ENCODE data around the gene ZNF169.
"Not testable (repeated sequence)": the region's sequence is repeated elsewhere in the genome, so short reads cannot be mapped to it uniquely, and the experiment has no call there.

Gene ZNF169

GRCh38 chr9:94289691-94290090, 30.6 kb downstream of the ZNF169 start:
- H3K4me1 ChIP-seq (ENCODE audit: control insufficient read depth, insufficient read depth, low read length): no peaks in the 10 kb centered on the region
- peaks cover 8% of the 10 kb centered on the region for H3K36me3 ChIP-seq (ENCODE audit: control insufficient read depth, insufficient read depth, low read length, severe bottlenecking)
- peak; percentile 78 for DNase-seq (ENCODE audit: low read depth)
- no peaks in the 10 kb centered on the region for H3K27me3 ChIP-seq (replicated peaks; ENCODE audit: control insufficient read depth, insufficient read depth, low read length)
- no peaks in the 10 kb centered on the region for H3K9me3 ChIP-seq (ENCODE audit: control insufficient read depth, low read length)
- H3K9ac ChIP-seq (ENCODE audit: low read length): no peak overlapping the region
- no peak overlapping the region for H3K4me3 ChIP-seq (ENCODE audit: low read length)

GRCh38 chr9:94298949-94299599, 40.0 kb downstream of the ZNF169 start:
- no peak overlapping the region for H3K4me3 ChIP-seq (ENCODE audit: low read length)
- H3K9me3 ChIP-seq (ENCODE audit: control insufficient read depth, low read length): no peaks in the 10 kb centered on the region
- peaks cover 7% of the 10 kb centered on the region for H3K36me3 ChIP-seq (ENCODE audit: control insufficient read depth, insufficient read depth, low read length, severe bottlenecking)
- H3K27me3 ChIP-seq (replicated peaks; ENCODE audit: control insufficient read depth, insufficient read depth, low read length): no peaks in the 10 kb centered on the region
- DNase-seq (ENCODE audit: low read depth): no peak
- H3K4me1 ChIP-seq (ENCODE audit: control insufficient read depth, insufficient read depth, low read length): peaks cover 6% of the 10 kb centered on the region
- no peak overlapping the region for H3K9ac ChIP-seq (ENCODE audit: low read length)

- no peak overlapping the region for H3K9ac ChIP-seq (ENCODE audit: low read length)
- peaks cover 6% of the 10 kb centered on the region for H3K4me1 ChIP-seq (ENCODE audit: control insufficient read depth, insufficient read depth, low read length)
- H3K4me3 ChIP-seq (ENCODE audit: low read length): no peak overlapping the region
- DNase-seq (ENCODE audit: low read depth): no peak
- H3K36me3 ChIP-seq (ENCODE audit: control insufficient read depth, insufficient read depth, low read length, severe bottlenecking): peaks cover 7% of the 10 kb centered on the region
- no peaks in the 10 kb centered on the region for H3K27me3 ChIP-seq (replicated peaks; ENCODE audit: control insufficient read depth, insufficient read depth, low read length)
- no peaks in the 10 kb centered on the region for H3K9me3 ChIP-seq (ENCODE audit: control insufficient read depth, low read length)
These were observed 41.6 kb downstream of the ZNF169 start for GRCh38 chr9:94300470-94301301.

- Histone ChIP-seq H3K9ac (ENCODE audit: low read length) (no peak overlapping the region), H3K36me3 (ENCODE audit: control insufficient read depth, insufficient read depth, low read length, severe bottlenecking) (peaks cover 7% of the 10 kb centered on the region), H3K4me1 (ENCODE audit: control insufficient read depth, insufficient read depth, low read length) (peaks cover 6% of the 10 kb centered on the region), H3K27me3 (replicated peaks; ENCODE audit: control insufficient read depth, insufficient read depth, low read length) (no peaks in the 10 kb centered on the region), H3K9me3 (ENCODE audit: control insufficient read depth, low read length) (no peaks in the 10 kb centered on the region), H3K4me3 (ENCODE audit: low read length) (no peak overlapping the region)
- DNase-seq (ENCODE audit: low read depth): no peak
These were observed 42.5 kb downstream of the ZNF169 start for GRCh38 chr9:94301583-94301982.

- Histone ChIP-seq H3K9me3 (ENCODE audit: control insufficient read depth, low read length) (no peaks in the 10 kb centered on the region), H3K9ac (ENCODE audit: low read length) (no peak overlapping the region), H3K4me3 (ENCODE audit: low read length) (no peak overlapping the region), H3K27me3 (replicated peaks; ENCODE audit: control insufficient read depth, insufficient read depth, low read length) (no peaks in the 10 kb centered on the region), H3K36me3 (ENCODE audit: control insufficient read depth, insufficient read depth, low read length, severe bottlenecking) (peaks cover 7% of the 10 kb centered on the region), H3K4me1 (ENCODE audit: control insufficient read depth, insufficient read depth, low read length) (peaks cover 6% of the 10 kb centered on the region)
- DNase-seq (ENCODE audit: low read depth): no peak
These were observed 43.3 kb downstream of the ZNF169 start for GRCh38 chr9:94302426-94302825.

GRCh38 chr9:94303321-94303720, 44.2 kb downstream of the ZNF169 start:
- peaks cover 7% of the 10 kb centered on the region for H3K36me3 ChIP-seq (ENCODE audit: control insufficient read depth, insufficient read depth, low read length, severe bottlenecking)

GRCh38 chr9:94315034-94315984, 56.2 kb downstream of the ZNF169 start:
- not testable (repeated sequence) for H3K4me3 ChIP-seq (ENCODE audit: low read length); H3K9ac ChIP-seq (ENCODE audit: low read length); H3K36me3 ChIP-seq (ENCODE audit: control insufficient read depth, insufficient read depth, low read length, severe bottlenecking)

More at GRCh38 chr9:94303321-94303720, 44.2 kb downstream of the ZNF169 start:
- no peak for DNase-seq (ENCODE audit: low read depth)
- Histone ChIP-seq H3K9ac (ENCODE audit: low read length) (no peak overlapping the region), H3K4me3 (ENCODE audit: low read length) (no peak overlapping the region), H3K27me3 (replicated peaks; ENCODE audit: control insufficient read depth, insufficient read depth, low read length) (no peaks in the 10 kb centered on the region), H3K4me1 (ENCODE audit: control insufficient read depth, insufficient read depth, low read length) (peaks cover 6% of the 10 kb centered on the region), H3K9me3 (ENCODE audit: control insufficient read depth, low read length) (no peaks in the 10 kb centered on the region)

GRCh38 chr9:94316236-94316635, 57.1 kb downstream of the ZNF169 start:
- not testable (repeated sequence) for H3K9ac ChIP-seq (ENCODE audit: low read length); H3K36me3 ChIP-seq (ENCODE audit: control insufficient read depth, insufficient read depth, low read length, severe bottlenecking); H3K4me3 ChIP-seq (ENCODE audit: low read length); DNase-seq (ENCODE audit: low read depth); H3K9me3 ChIP-seq (ENCODE audit: control insufficient read depth, low read length); H3K4me1 ChIP-seq (ENCODE audit: control insufficient read depth, insufficient read depth, low read length); H3K27me3 ChIP-seq (replicated peaks; ENCODE audit: control insufficient read depth, insufficient read depth, low read length)

More at GRCh38 chr9:94315034-94315984, 56.2 kb downstream of the ZNF169 start:
- H3K27me3 ChIP-seq (replicated peaks; ENCODE audit: control insufficient read depth, insufficient read depth, low read length); H3K4me1 ChIP-seq (ENCODE audit: control insufficient read depth, insufficient read depth, low read length); H3K9me3 ChIP-seq (ENCODE audit: control insufficient read depth, low read length); DNase-seq (ENCODE audit: low read depth): not testable (repeated sequence)

- H3K36me3 ChIP-seq (ENCODE audit: control insufficient read depth, insufficient read depth, low read length, severe bottlenecking); H3K9ac ChIP-seq (ENCODE audit: low read length); H3K9me3 ChIP-seq (ENCODE audit: control insufficient read depth, low read length); H3K4me3 ChIP-seq (ENCODE audit: low read length); H3K27me3 ChIP-seq (replicated peaks; ENCODE audit: control insufficient read depth, insufficient read depth, low read length); H3K4me1 ChIP-seq (ENCODE audit: control insufficient read depth, insufficient read depth, low read length); DNase-seq (ENCODE audit: low read depth): not testable (repeated sequence)
These were observed 59.0 kb downstream of the ZNF169 start for GRCh38 chr9:94317949-94318657.

GRCh38 chr9:94322342-94322940, 63.3 kb downstream of the ZNF169 start:
- not testable (repeated sequence) for H3K4me3 ChIP-seq (ENCODE audit: low read length); H3K27me3 ChIP-seq (replicated peaks; ENCODE audit: control insufficient read depth, insufficient read depth, low read length); H3K9ac ChIP-seq (ENCODE audit: low read length); H3K36me3 ChIP-seq (ENCODE audit: control insufficient read depth, insufficient read depth, low read length, severe bottlenecking); H3K4me1 ChIP-seq (ENCODE audit: control insufficient read depth, insufficient read depth, low read length); H3K9me3 ChIP-seq (ENCODE audit: control insufficient read depth, low read length); DNase-seq (ENCODE audit: low read depth)

All from adipocyte (in vitro differentiated cells).